ENCODE results near the gene MCM5.
"Not testable (repeated sequence)": the region's sequence is repeated elsewhere in the genome, so short reads cannot be mapped to it uniquely, and the experiment has no call there.

Gene MCM5

GRCh38 chr22:35459423-35459894 lies 59.5 kb downstream of the MCM5 start:
- H3K27me3 Mint-ChIP-seq: no peaks in the 10 kb centered on the region
- peaks cover 3 to 8% of the 10 kb centered on the region in 2 donors for H3K9me3 Mint-ChIP-seq
- H3K4me3 Mint-ChIP-seq: no peak overlapping the region
- no peaks in the 10 kb centered on the region for H3K4me1 Mint-ChIP-seq (ENCODE audit: low read depth in 2 of 2)
- no peak for ATAC-seq (replicated peaks)
- no peak overlapping the region for H3K27ac Mint-ChIP-seq
- no peak for DNase-seq
- H3K36me3 Mint-ChIP-seq (ENCODE audit: insufficient read depth): peaks cover 5% of the 10 kb centered on the region

GRCh38 chr22:35459976-35460375 lies 60.0 kb downstream of the MCM5 start:
- not testable (repeated sequence) for H3K27me3 Mint-ChIP-seq; H3K27ac Mint-ChIP-seq; H3K36me3 Mint-ChIP-seq (ENCODE audit: insufficient read depth); H3K4me3 Mint-ChIP-seq; H3K4me1 Mint-ChIP-seq (ENCODE audit: low read depth in 2 of 2); ATAC-seq (replicated peaks); DNase-seq; H3K9me3 Mint-ChIP-seq

- Mint-ChIP-seq H3K27ac (no peak overlapping the region), H3K36me3 (ENCODE audit: insufficient read depth) (peaks cover 5% of the 10 kb centered on the region), H3K4me1 (ENCODE audit: low read depth in 2 of 2) (no peaks in the 10 kb centered on the region), H3K9me3 (peaks cover 3 to 8% of the 10 kb centered on the region in 2 donors), H3K4me3 (no peak overlapping the region), H3K27me3 (no peaks in the 10 kb centered on the region)
- ATAC-seq (replicated peaks): no peak
- no peak for DNase-seq
These were observed 60.7 kb downstream of the MCM5 start for GRCh38 chr22:35460688-35461087.

- Mint-ChIP-seq H3K27ac (no peak overlapping the region), H3K4me1 (ENCODE audit: low read depth in 2 of 2) (no peaks in the 10 kb centered on the region)
These were observed 62.7 kb downstream of the MCM5 start for GRCh38 chr22:35462498-35463230.

DNA sequence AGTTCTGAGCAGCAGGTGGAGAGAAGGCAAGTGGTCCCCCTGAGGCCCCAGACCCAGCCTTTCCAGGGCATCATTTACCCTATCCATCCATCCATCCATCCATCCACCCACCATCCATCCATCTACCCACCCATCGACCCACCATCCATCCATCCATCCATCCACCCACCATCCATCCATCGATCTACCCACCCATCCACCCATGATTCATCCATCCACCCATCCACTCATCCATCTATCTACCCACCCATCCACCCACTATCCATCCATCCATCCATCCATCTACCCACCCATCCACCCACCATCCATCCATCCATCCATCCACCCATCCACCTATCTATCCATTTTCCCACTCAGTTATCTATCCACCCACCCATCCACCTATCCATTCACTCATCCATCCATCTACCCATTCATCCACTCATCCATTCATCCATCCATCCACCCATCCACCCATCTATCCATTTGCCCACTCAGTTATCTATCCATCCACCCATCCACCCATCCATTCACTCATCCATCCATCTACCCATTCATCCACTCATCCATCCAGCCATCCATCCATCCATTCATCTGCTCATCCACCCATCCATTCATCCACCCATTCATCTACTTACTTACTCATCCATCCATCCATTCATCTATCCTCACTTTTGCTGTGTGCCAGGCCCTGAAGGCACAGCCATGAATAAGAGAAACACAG lies 63.4 kb downstream of the MCM5 start:
- H3K27ac Mint-ChIP-seq: no peak overlapping the region
- H3K9me3 Mint-ChIP-seq: peaks cover 3 to 8% of the 10 kb centered on the region in 2 donors
- peaks cover 3% of the 10 kb centered on the region for H3K36me3 Mint-ChIP-seq (ENCODE audit: insufficient read depth)
- no peak overlapping the region for H3K4me3 Mint-ChIP-seq
- H3K4me1 Mint-ChIP-seq (ENCODE audit: low read depth in 2 of 2): no peaks in the 10 kb centered on the region
- H3K27me3 Mint-ChIP-seq: no peaks in the 10 kb centered on the region
- no peak for ATAC-seq (replicated peaks)
- DNase-seq: no peak

More at GRCh38 chr22:35462498-35463230, 62.7 kb downstream of the MCM5 start:
- no peaks in the 10 kb centered on the region for H3K27me3 Mint-ChIP-seq
- H3K9me3 Mint-ChIP-seq: peaks cover 3 to 8% of the 10 kb centered on the region in 2 donors
- peaks cover 3% of the 10 kb centered on the region for H3K36me3 Mint-ChIP-seq (ENCODE audit: insufficient read depth)
- DNase-seq (no peak), ATAC-seq (replicated peaks) (no peak)
- H3K4me3 Mint-ChIP-seq: no peak overlapping the region

DNA sequence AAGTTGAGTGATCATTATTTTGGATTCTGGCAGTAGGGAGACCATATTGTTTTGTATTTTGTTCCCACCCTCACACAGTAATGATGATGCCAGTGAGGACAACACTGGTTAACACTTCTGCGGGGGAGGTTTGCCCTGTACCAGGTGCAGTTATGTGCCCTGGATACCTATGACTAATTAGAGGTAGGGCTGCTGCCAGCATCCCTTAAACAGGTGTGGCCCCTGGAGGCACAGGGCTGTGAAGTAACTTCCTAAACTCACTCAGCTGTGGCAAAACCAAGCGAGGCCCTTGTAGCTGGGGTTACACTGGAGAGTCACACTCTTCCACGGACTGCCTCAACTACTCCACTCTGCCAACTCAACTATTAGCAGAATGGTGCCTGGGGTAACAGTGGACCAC lies 64.5 kb downstream of the MCM5 start:
- peaks cover 3 to 8% of the 10 kb centered on the region in 2 donors for H3K9me3 Mint-ChIP-seq
- ATAC-seq (replicated peaks) (no peak), DNase-seq (no peak)
- H3K36me3 Mint-ChIP-seq (ENCODE audit: insufficient read depth): peaks cover 3% of the 10 kb centered on the region
- no peaks in the 10 kb centered on the region for H3K4me1 Mint-ChIP-seq (ENCODE audit: low read depth in 2 of 2)
- no peak overlapping the region for H3K4me3 Mint-ChIP-seq
- no peaks in the 10 kb centered on the region for H3K27me3 Mint-ChIP-seq
- H3K27ac Mint-ChIP-seq: no peak overlapping the region

DNA sequence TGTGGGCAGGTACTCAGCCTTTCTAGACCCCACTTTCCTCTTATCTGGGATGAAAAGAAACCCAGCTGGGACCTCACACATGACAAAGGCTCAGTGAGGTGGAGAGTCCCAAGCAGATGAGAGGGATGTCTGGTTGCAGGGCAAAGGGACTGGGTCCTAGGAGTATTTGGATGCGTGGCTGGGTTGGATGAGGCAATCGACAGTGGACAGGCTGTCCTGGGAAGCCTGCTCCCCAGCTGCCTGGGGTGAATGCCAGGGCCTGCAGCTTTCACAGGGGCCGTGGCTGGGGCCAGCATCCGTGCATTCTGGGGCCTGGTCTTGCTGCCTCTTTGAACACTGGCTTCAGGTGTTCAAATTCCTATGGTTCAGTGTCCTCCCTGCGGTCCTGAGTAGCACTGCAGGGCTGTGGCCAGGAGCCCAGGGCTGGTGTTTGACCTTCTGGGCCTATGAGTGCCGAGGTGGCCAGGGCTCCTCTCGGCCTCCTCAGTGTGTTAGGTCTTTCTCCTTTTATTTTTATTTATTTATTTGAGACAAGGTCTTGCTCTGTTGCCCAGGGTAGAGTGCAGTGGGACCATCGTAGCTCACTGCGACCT lies 65.3 kb downstream of the MCM5 start:
- no peak overlapping the region for H3K4me3 Mint-ChIP-seq
- H3K27ac Mint-ChIP-seq: no peak overlapping the region
- no peak for ATAC-seq (replicated peaks)

GRCh38 chr22:35467681-35468434 lies 67.9 kb downstream of the MCM5 start:
- Mint-ChIP-seq H3K9me3 (peaks cover 3 to 8% of the 10 kb centered on the region in 2 donors), H3K36me3 (ENCODE audit: insufficient read depth) (peaks cover 2% of the 10 kb centered on the region)

More for the DNA sequence above, 65.3 kb downstream of the MCM5 start:
- no peak for DNase-seq
- no peaks in the 10 kb centered on the region for H3K4me1 Mint-ChIP-seq (ENCODE audit: low read depth in 2 of 2)
- peaks cover 5% of the 10 kb centered on the region for H3K36me3 Mint-ChIP-seq (ENCODE audit: insufficient read depth)
- no peaks in the 10 kb centered on the region for H3K27me3 Mint-ChIP-seq
- peaks cover 3 to 8% of the 10 kb centered on the region in 2 donors for H3K9me3 Mint-ChIP-seq

GRCh38 chr22:35470903-35471321 lies 71.0 kb downstream of the MCM5 start:
- Mint-ChIP-seq H3K9me3 (no peaks in the 10 kb centered on the region), H3K27me3 (peaks cover 0 to 14% of the 10 kb centered on the region in 2 donors), H3K4me3 (no peak overlapping the region), H3K27ac (no peak overlapping the region), H3K4me1 (ENCODE audit: low read depth in 2 of 2) (peaks cover 0 to 2% of the 10 kb centered on the region in 2 donors), H3K36me3 (ENCODE audit: insufficient read depth) (peaks cover 2% of the 10 kb centered on the region)
- DNase-seq: no peak
- ATAC-seq (replicated peaks): no peak

More at GRCh38 chr22:35467681-35468434, 67.9 kb downstream of the MCM5 start:
- no peak for ATAC-seq (replicated peaks)
- no peaks in the 10 kb centered on the region for H3K4me1 Mint-ChIP-seq (ENCODE audit: low read depth in 2 of 2)
- no peak for DNase-seq
- H3K27me3 Mint-ChIP-seq: no peaks in the 10 kb centered on the region
- H3K4me3 Mint-ChIP-seq: no peak overlapping the region
- H3K27ac Mint-ChIP-seq: no peak overlapping the region

- not testable (repeated sequence) for ATAC-seq (replicated peaks); H3K27ac Mint-ChIP-seq; H3K36me3 Mint-ChIP-seq (ENCODE audit: insufficient read depth); H3K9me3 Mint-ChIP-seq; H3K4me1 Mint-ChIP-seq (ENCODE audit: low read depth in 2 of 2); DNase-seq; H3K4me3 Mint-ChIP-seq
- peaks cover 0 to 14% of the 10 kb centered on the region in 2 donors for H3K27me3 Mint-ChIP-seq
These were observed 71.6 kb downstream of the MCM5 start for GRCh38 chr22:35471566-35471965.

GRCh38 chr22:35472488-35472887 lies 72.5 kb downstream of the MCM5 start:
- peaks cover 2% of the 10 kb centered on the region for H3K36me3 Mint-ChIP-seq (ENCODE audit: insufficient read depth)
- DNase-seq (no peak), ATAC-seq (replicated peaks) (no peak)
- H3K4me3 Mint-ChIP-seq: no peak overlapping the region
- no peak overlapping the region for H3K27ac Mint-ChIP-seq
- peaks cover 0 to 14% of the 10 kb centered on the region in 2 donors for H3K27me3 Mint-ChIP-seq
- peaks cover 0 to 2% of the 10 kb centered on the region in 2 donors for H3K4me1 Mint-ChIP-seq (ENCODE audit: low read depth in 2 of 2)
- H3K9me3 Mint-ChIP-seq: no peaks in the 10 kb centered on the region

DNA sequence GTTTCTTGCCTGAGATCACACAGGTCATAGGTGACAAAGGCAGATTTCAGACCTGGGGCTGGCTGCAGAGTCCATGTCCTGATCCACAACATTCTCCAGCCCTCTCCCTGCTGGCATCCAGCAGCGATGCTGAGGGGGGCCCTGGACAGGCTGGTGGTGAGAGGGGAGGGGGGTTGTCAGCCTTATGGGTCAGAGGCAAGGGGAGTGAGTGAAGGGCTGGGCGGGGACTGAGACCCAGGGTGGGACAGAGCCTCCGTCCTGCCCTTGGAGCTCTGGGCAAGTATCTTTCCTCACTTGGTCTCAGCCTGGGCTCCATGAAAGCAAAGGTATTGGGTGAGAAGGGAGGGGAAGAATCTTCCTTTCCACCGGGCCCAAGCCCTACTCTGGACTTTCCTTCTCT lies 74.0 kb downstream of the MCM5 start:
- H3K36me3 Mint-ChIP-seq (ENCODE audit: insufficient read depth): peaks cover 2% of the 10 kb centered on the region
- no peaks in the 10 kb centered on the region for H3K9me3 Mint-ChIP-seq
- ATAC-seq (replicated peaks): no peak
- peaks cover 0 to 4% of the 10 kb centered on the region in 2 donors for H3K4me1 Mint-ChIP-seq (ENCODE audit: low read depth in 2 of 2)
- H3K4me3 Mint-ChIP-seq: no peak overlapping the region
- no peak overlapping the region for H3K27ac Mint-ChIP-seq
- H3K27me3 Mint-ChIP-seq: peaks cover 6 to 29% of the 10 kb centered on the region in 2 donors
- no peak for DNase-seq

All from effector memory CD8-positive, alpha-beta T cell (primary cell).